Left ventricle myocardium inferior (tissue), 1 donor: ENCODE results near the gene GRPEL1. TPM values are rescaled to one million over a fixed set of nuclear protein-coding genes. Genes with fewer than 3 reads are reported as not detected.

Source experiments
- DNase-seq: peaks from one replicate; pipeline ENCODE4 v3.0.0-alpha.2; 2020
- H3K27ac ChIP-seq: fragments of 200-600 bp; replicated peaks from 2 replicates; pipeline ENCODE4 v1.8.0; 2021
- H3K27me3 ChIP-seq: fragments of 200-600 bp; 2 replicates; pipeline ENCODE4 v1.8.0; 2021; ENCODE audit warnings: low read depth
- H3K36me3 ChIP-seq: fragments of 200-600 bp; 2 replicates; pipeline ENCODE4 v1.8.0; 2021
- H3K4me1 ChIP-seq: fragments of 200-600 bp; 2 replicates; pipeline ENCODE4 v1.8.0; 2021
- H3K4me3 ChIP-seq: fragments of 200-600 bp; 2 replicates; pipeline ENCODE4 v1.8.0; 2021; ENCODE audit warnings: mild to moderate bottlenecking, moderate library complexity
- H3K9me3 ChIP-seq: fragments of 200-600 bp; replicated peaks from 2 replicates; pipeline ENCODE4 v1.8.0; 2021
- CTCF ChIP-seq: fragments of 200-600 bp; IDR thresholded peaks from 2 replicates; pipeline ENCODE4 v1.8.0; 2021; ENCODE audit warnings: antibody characterized with exemption, mild to moderate bottlenecking, borderline replicate concordance
- intact Hi-C: fragments of 100-400 bp; cut with micrococcal nuclease; formaldehyde crosslinking; loops from one replicate; pipeline ENCODE4 v1.11.0; 2022
- total RNA-seq: library from RNA; stranded (reverse); fragmentation: NEBNext Ultra II Directional; extraction: Animal tissue kit (Norgen Biotek cat#: 25700); gene quantifications from one replicate; pipeline ENCODE4 v1.2.1, GENCODE V29; 2021
- donor health status: DM: no; HTN: yes; CAD: no; lungs with severe emphysema.

Gene GRPEL1
- total RNA-seq, 1 donor from 2014 or later = 58.2 TPM

GRCh38 chr4:7034262-7035081, 33.4 kb downstream of the GRPEL1 start:
- DNase-seq = no peak
- Histone ChIP-seq H3K27ac (no peak overlapping the region), H3K27me3 (no peaks in the 10 kb centered on the region), H3K4me1 (no peaks in the 10 kb centered on the region), H3K36me3 (peaks cover 33% of the 10 kb centered on the region), H3K4me3 (no peak overlapping the region), H3K9me3 (no peaks in the 10 kb centered on the region)
- intact Hi-C loops = no loop called here
- TF ChIP-seq CTCF = no peak

GRCh38 chr4:7032596-7032995, 35.3 kb downstream of the GRPEL1 start:
- H3K4me1 ChIP-seq = no peaks in the 10 kb centered on the region
- peaks cover 42% of the 10 kb centered on the region for H3K36me3 ChIP-seq
- H3K4me3 ChIP-seq = no peak overlapping the region
- no peak for TF ChIP-seq CTCF
- DNase-seq = no peak
- intact Hi-C loops = no loop called here
- H3K9me3 ChIP-seq = no peaks in the 10 kb centered on the region
- no peaks in the 10 kb centered on the region for H3K27me3 ChIP-seq
- H3K27ac ChIP-seq = no peak overlapping the region

GRCh38 chr4:7031558-7032449, 36.1 kb downstream of the GRPEL1 start:
- peaks cover 45% of the 10 kb centered on the region for H3K36me3 ChIP-seq

GRCh38 chr4:7030856-7031255, 37.0 kb downstream of the GRPEL1 start:
- Histone ChIP-seq H3K9me3 (no peaks in the 10 kb centered on the region), H3K4me1 (no peaks in the 10 kb centered on the region), H3K36me3 (peaks cover 53% of the 10 kb centered on the region), H3K27me3 (no peaks in the 10 kb centered on the region), H3K27ac (no peak overlapping the region), H3K4me3 (no peak overlapping the region)
- intact Hi-C loops = no loop called here
- no peak for DNase-seq
- TF ChIP-seq CTCF = no peak

More at GRCh38 chr4:7031558-7032449, 36.1 kb downstream of the GRPEL1 start:
- H3K4me3 ChIP-seq = no peak overlapping the region
- H3K27ac ChIP-seq = no peak overlapping the region
- DNase-seq = no peak
- H3K9me3 ChIP-seq = no peaks in the 10 kb centered on the region
- no peaks in the 10 kb centered on the region for H3K4me1 ChIP-seq
- no peaks in the 10 kb centered on the region for H3K27me3 ChIP-seq
- TF ChIP-seq CTCF = no peak
- intact Hi-C loops = no loop called here

GRCh38 chr4:7029921-7030320, 37.9 kb downstream of the GRPEL1 start:
- no peak overlapping the region for H3K27ac ChIP-seq
- H3K4me1 ChIP-seq = no peaks in the 10 kb centered on the region
- peaks cover 63% of the 10 kb centered on the region for H3K36me3 ChIP-seq
- no peaks in the 10 kb centered on the region for H3K27me3 ChIP-seq
- TF ChIP-seq CTCF = no peak
- DNase-seq = no peak
- no peaks in the 10 kb centered on the region for H3K9me3 ChIP-seq
- intact Hi-C loops = no loop called here
- H3K4me3 ChIP-seq = no peak overlapping the region
